ENCODE results near the gene RABL6.
"Not testable (repeated sequence)": the region's sequence is repeated elsewhere in the genome, so short reads cannot be mapped to it uniquely, and the experiment has no call there.

The RABL6 gene

GRCh38 chr9:136857581-136858412 lies 50.0 kb downstream of the RABL6 start:
- DNase-seq (ENCODE audit: low read depth, low spot score) = no peak

GRCh38 chr9:136858452-136858843 lies 50.7 kb downstream of the RABL6 start:
- no peak for DNase-seq (ENCODE audit: low read depth, low spot score)

- no peak for DNase-seq (ENCODE audit: low read depth, low spot score)
Measured at GRCh38 chr9:136858844-136859757, 51.4 kb downstream of the RABL6 start.

GRCh38 chr9:136860529-136860928 lies 52.8 kb downstream of the RABL6 start:
- DNase-seq (ENCODE audit: low read depth, low spot score) = no peak

GRCh38 chr9:136860933-136861873 lies 53.5 kb downstream of the RABL6 start:
- DNase-seq (ENCODE audit: low read depth, low spot score) = no peak

- DNase-seq (ENCODE audit: low read depth, low spot score) = no peak
Measured at GRCh38 chr9:136861874-136862457, 54.2 kb downstream of the RABL6 start.

GRCh38 chr9:136862849-136863622 lies 55.3 kb downstream of the RABL6 start:
- no peak for DNase-seq (ENCODE audit: low read depth, low spot score)

GRCh38 chr9:136863623-136864273 lies 56.0 kb downstream of the RABL6 start:
- no peak for DNase-seq (ENCODE audit: low read depth, low spot score)

GRCh38 chr9:136865041-136865767 lies 57.5 kb downstream of the RABL6 start:
- no peak for DNase-seq (ENCODE audit: low read depth, low spot score)

GRCh38 chr9:136865768-136866103 lies 58.0 kb downstream of the RABL6 start:
- DNase-seq (ENCODE audit: low read depth, low spot score) = no peak

- DNase-seq (ENCODE audit: low read depth, low spot score) = not testable (repeated sequence)
Measured at GRCh38 chr9:136866898-136867421, 59.2 kb downstream of the RABL6 start.

- no peak for DNase-seq (ENCODE audit: low read depth, low spot score)
Measured at GRCh38 chr9:136867480-136867879, 59.7 kb downstream of the RABL6 start.

GRCh38 chr9:136867917-136868316 lies 60.2 kb downstream of the RABL6 start:
- DNase-seq (ENCODE audit: low read depth, low spot score) = no peak

GRCh38 chr9:136868644-136869043 lies 60.9 kb downstream of the RABL6 start:
- no peak for DNase-seq (ENCODE audit: low read depth, low spot score)

- not testable (repeated sequence) for DNase-seq (ENCODE audit: low read depth, low spot score)
Measured at GRCh38 chr9:136869611-136870010, 61.9 kb downstream of the RABL6 start.

- no peak for DNase-seq (ENCODE audit: low read depth, low spot score)
Measured at GRCh38 chr9:136875155-136875554, 67.4 kb downstream of the RABL6 start.

- DNase-seq (ENCODE audit: low read depth, low spot score) = no peak
Measured at GRCh38 chr9:136876476-136876875, 68.7 kb downstream of the RABL6 start.

- no peak for DNase-seq (ENCODE audit: low read depth, low spot score)
Measured at GRCh38 chr9:136880651-136881050, 72.9 kb downstream of the RABL6 start.

- peak; percentile 85 for DNase-seq (ENCODE audit: low read depth, low spot score)
Measured at GRCh38 chr9:136881691-136882108, 74.0 kb downstream of the RABL6 start.
